GM10266 (cell line): ENCODE measurements around the gene YWHAE.
"Not testable (repeated sequence)": the region's sequence is repeated elsewhere in the genome, so short reads cannot be mapped to it uniquely, and the experiment has no call there.

Experiments used
- DNase-seq: peaks from one replicate; pipeline ENCODE4 v3.0.0; 2012; ENCODE audit errors: extremely low spot score
- TF ChIP-seq, protein P1 (sequence below): IDR thresholded peaks from 2 replicates; pipeline ENCODE4 v1.5.1; 2012; ENCODE audit warnings: mild to moderate bottlenecking, low read depth; ENCODE audit not compliant: control insufficient read depth, insufficient read depth; ENCODE audit errors: missing control alignments

YWHAE gene

DNA sequence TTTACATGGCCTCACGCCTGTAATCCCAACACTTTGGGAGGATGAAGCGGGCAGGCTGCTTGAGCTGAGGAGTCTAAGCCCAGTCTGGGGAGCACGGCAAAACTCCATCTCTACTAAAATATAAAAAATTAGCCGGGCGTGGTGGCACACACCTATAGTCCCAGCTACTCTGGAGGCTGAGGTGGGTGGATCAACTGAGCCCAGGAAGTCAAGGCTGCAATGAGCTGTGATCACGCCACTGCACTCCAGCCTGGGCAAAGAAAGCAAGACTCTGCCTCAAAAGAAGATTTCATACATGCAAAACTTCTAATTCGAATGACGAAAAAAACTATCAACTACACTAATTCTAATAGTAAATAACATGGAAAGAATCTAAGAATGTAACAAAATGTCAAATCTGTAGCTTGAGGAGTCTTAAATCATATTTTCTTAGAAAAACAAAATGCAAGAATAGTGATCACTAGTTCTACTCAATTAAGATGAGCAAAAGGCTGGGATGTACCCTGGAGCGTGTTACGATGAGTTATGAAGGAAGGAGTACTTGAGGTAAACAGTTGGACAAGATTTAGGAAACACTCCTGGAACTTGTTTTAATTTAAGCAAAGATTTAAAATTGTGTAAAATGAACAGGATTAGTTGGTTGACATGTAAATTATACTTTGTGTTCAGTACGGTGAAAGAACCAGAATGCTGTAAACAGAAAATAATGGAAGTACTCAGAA is 20.7 kb downstream of the YWHAE start:
- TF ChIP-seq, protein P1, sequence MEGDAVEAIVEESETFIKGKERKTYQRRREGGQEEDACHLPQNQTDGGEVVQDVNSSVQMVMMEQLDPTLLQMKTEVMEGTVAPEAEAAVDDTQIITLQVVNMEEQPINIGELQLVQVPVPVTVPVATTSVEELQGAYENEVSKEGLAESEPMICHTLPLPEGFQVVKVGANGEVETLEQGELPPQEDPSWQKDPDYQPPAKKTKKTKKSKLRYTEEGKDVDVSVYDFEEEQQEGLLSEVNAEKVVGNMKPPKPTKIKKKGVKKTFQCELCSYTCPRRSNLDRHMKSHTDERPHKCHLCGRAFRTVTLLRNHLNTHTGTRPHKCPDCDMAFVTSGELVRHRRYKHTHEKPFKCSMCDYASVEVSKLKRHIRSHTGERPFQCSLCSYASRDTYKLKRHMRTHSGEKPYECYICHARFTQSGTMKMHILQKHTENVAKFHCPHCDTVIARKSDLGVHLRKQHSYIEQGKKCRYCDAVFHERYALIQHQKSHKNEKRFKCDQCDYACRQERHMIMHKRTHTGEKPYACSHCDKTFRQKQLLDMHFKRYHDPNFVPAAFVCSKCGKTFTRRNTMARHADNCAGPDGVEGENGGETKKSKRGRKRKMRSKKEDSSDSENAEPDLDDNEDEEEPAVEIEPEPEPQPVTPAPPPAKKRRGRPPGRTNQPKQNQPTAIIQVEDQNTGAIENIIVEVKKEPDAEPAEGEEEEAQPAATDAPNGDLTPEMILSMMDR = no peak
- DNase-seq = no peak

DNA sequence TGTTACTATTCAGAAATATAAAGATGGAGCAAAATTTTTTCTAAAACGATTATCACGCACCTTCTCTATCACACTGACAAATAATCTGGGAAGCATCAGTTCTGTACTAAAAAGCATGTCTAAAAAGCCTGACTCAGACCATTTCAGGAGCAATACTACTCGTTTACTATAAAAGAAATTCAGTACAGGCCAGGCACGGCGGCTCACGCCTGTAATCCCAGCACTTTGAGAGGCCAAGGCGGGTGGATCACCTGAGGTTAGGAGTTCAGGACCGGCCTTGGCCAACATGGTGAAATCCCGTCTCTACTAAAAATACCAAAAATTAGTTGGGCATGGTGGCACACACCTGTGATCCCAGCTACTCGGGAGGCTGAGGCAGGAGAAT is 21.6 kb downstream of the YWHAE start:
- DNase-seq = not testable (repeated sequence)

DNA sequence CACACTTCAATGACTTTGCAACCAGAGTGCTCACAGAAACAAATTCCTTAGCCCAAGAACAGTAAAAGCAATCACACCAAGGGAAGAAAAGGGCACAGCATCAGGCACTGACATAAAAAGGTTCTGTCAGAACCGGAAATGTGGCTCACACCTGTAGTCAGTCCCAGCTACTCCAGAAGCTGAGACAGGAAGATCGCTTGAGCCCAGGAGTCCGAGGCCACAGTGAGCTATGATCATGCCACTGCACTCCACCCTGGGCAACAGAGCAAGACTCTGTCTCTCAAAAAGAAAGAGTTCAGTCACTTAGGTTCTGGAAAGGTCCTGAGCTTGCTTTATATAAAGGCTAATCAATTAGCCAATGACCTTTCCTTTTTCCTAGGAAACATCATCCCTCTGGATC is 22.7 kb downstream of the YWHAE start:
- DNase-seq = no peak
- TF ChIP-seq, protein P1 = no peak

DNA sequence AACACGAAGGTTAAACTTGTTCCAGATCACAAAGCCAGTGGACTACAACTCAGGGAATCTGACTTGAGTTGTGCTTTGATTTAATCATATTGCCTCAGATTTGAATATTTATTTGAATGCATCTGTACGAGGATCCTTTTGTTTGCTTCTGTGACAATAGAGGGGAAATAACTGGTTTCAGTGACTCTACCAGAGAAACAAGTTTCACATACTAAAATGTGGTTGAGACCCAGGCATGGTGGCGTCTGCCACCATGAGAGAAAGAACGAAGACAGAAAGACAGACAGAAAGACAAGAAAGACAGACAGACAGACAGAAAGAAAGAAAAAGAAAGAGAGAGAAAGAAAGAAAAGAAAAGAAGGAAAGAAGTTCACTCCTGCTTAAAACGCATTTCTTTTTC is 24.0 kb downstream of the YWHAE start:
- no peak for DNase-seq
- TF ChIP-seq, protein P1 = no peak

- TF ChIP-seq, protein P1 = no peak
- DNase-seq = no peak
These were observed 24.4 kb downstream of the YWHAE start for GRCh38 chr17:1375615-1376014.

DNA sequence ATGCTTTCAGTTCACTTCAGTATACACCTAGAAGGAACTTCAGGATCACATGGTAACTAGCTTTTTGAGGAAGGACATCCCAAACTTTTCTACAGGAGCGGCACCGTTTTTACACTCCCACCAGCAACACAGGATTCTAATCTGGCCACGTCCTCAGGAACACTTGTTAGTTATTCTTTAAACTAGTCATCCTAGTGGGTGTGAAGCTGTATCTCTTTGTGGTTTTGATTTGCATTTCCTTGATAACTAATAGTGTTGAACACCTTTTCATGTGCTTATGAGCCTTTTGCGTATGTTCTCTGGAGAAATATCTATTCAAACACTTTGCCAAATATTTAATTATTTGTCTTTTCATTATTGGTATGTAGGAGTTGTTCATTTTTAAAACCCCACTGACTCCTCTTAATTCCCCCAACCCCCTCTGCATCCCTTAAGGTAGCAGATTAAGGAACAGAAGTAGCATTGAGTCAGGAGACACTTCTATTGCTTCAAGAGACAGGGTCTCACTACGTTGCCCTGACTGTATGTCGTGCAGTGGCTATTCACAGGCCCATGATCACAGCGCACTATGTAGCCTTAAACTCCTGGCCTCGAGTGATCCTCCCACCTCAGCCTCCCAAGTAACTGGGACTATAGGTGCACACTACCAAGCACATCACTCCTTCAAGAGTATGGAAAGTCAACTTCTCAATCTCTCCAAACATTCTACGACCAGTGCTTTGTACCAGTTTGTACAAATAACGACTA is 25.4 kb downstream of the YWHAE start:
- TF ChIP-seq, protein P1 = no peak
- no peak for DNase-seq

DNA sequence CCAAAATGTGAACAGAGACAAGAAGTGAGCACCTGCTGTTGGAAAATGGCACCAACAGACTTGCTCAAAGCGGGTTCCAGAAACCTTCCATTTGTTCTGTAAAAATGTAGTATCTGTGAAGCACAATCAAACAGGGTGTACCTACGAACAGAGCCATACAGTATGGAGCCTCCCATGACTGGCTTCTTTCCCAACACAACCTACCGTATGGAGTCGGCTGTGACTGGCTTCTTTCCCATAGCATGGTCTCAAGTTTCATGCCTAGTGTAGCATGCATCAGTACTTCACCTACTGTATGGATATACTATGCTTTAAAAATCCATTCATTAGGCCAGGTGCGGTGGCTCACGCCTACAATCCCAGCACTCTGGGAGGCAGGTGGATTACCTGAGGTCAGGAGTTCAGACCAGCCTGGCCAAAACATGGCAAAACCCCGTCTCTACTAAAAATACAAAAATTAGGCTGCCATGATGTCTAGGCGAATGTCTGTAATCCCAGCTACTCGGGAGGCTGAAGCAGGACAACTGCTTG is 26.2 kb downstream of the YWHAE start:
- no peak for DNase-seq
- TF ChIP-seq, protein P1 = no peak
